Inferior parietal cortex (tissue), 1 donor: Measurements from ENCODE around the gene JAKMIP1.
A peak's percentile ranks its signal among the peaks of the same experiment; 100 is the strongest.
"Not testable (repeated sequence)": the region's sequence is repeated elsewhere in the genome, so short reads cannot be mapped to it uniquely, and the experiment has no call there.

Source experiments
- DNase-seq: peaks from one replicate; pipeline ENCODE4 v3.0.0-alpha.2; 2016; ENCODE audit errors: extremely low spot score

The JAKMIP1 gene

GRCh38 chr4:6013564-6013963, 186.8 kb downstream of the JAKMIP1 start:
- no peak for DNase-seq

GRCh38 chr4:6012200-6012599, 188.1 kb downstream of the JAKMIP1 start:
- no peak for DNase-seq

GRCh38 chr4:6011686-6012085, 188.7 kb downstream of the JAKMIP1 start:
- DNase-seq = peak; percentile 52

- no peak for DNase-seq
Observed at GRCh38 chr4:6011271-6011671, 189.1 kb downstream of the JAKMIP1 start.

GRCh38 chr4:6010789-6011188, 189.6 kb downstream of the JAKMIP1 start:
- no peak for DNase-seq

GRCh38 chr4:6009452-6009851, 190.9 kb downstream of the JAKMIP1 start:
- DNase-seq = no peak

- no peak for DNase-seq
Observed at GRCh38 chr4:6008766-6009385, 191.5 kb downstream of the JAKMIP1 start.

- no peak for DNase-seq
Observed at GRCh38 chr4:6008092-6008551, 192.2 kb downstream of the JAKMIP1 start.

GRCh38 chr4:6005175-6005574, 195.2 kb downstream of the JAKMIP1 start:
- no peak for DNase-seq

- DNase-seq = not testable (repeated sequence)
Observed at GRCh38 chr4:6003485-6003884, 196.9 kb downstream of the JAKMIP1 start.

GRCh38 chr4:6002926-6003325, 197.4 kb downstream of the JAKMIP1 start:
- no peak for DNase-seq

GRCh38 chr4:6002492-6002833, 197.9 kb downstream of the JAKMIP1 start:
- no peak for DNase-seq

GRCh38 chr4:6001680-6002491, 198.5 kb downstream of the JAKMIP1 start:
- no peak for DNase-seq

- no peak for DNase-seq
Observed at GRCh38 chr4:5999830-6000365, 200.5 kb downstream of the JAKMIP1 start.

GRCh38 chr4:5999356-5999755, 201.0 kb downstream of the JAKMIP1 start:
- no peak for DNase-seq

GRCh38 chr4:5998333-5998936, 201.9 kb downstream of the JAKMIP1 start:
- peak; percentile 79 for DNase-seq

- no peak for DNase-seq
Observed at GRCh38 chr4:5996641-5997040, 203.7 kb downstream of the JAKMIP1 start.

- no peak for DNase-seq
Observed at GRCh38 chr4:5995901-5996623, 204.3 kb downstream of the JAKMIP1 start.

- no peak for DNase-seq
Observed at GRCh38 chr4:5993876-5994811, 206.2 kb downstream of the JAKMIP1 start.

GRCh38 chr4:5993346-5993745, 207.0 kb downstream of the JAKMIP1 start:
- DNase-seq = not testable (repeated sequence)

GRCh38 chr4:5992828-5993321, 207.5 kb downstream of the JAKMIP1 start:
- no peak for DNase-seq
